Thoracic aorta endothelial cell (primary cell): ENCODE measurements around the gene ADGRG3. TPM values are rescaled to one million over a fixed set of nuclear protein-coding genes. Genes with fewer than 3 reads are reported as not detected.

Source experiments
- total RNA-seq: library from RNA; depleted of rRNA; stranded (reverse); fragments of >200 nt; gene quantifications from 2 replicates; pipeline ENCODE4 v1.2.3, GENCODE V29; 2012

ADGRG3 gene
- not detected in 2 replicates for total RNA-seq

GRCh38 chr16:57668263-57668571 lies at the start of gene ADGRG3:
TSS of gene ADGRG3 (plus strand) at chr16:57668306. CDS start at chr16:57668348, 42 bp downstream.

GRCh38 chr16:57628008-57628781 lies 39.9 kb upstream of the ADGRG3 start, which contains the start of gene ADGRG1:
TSS of gene ADGRG1 (plus strand) at chr16:57628630. CDS start at chr16:57650288, 21,658 bp downstream.

DNA sequence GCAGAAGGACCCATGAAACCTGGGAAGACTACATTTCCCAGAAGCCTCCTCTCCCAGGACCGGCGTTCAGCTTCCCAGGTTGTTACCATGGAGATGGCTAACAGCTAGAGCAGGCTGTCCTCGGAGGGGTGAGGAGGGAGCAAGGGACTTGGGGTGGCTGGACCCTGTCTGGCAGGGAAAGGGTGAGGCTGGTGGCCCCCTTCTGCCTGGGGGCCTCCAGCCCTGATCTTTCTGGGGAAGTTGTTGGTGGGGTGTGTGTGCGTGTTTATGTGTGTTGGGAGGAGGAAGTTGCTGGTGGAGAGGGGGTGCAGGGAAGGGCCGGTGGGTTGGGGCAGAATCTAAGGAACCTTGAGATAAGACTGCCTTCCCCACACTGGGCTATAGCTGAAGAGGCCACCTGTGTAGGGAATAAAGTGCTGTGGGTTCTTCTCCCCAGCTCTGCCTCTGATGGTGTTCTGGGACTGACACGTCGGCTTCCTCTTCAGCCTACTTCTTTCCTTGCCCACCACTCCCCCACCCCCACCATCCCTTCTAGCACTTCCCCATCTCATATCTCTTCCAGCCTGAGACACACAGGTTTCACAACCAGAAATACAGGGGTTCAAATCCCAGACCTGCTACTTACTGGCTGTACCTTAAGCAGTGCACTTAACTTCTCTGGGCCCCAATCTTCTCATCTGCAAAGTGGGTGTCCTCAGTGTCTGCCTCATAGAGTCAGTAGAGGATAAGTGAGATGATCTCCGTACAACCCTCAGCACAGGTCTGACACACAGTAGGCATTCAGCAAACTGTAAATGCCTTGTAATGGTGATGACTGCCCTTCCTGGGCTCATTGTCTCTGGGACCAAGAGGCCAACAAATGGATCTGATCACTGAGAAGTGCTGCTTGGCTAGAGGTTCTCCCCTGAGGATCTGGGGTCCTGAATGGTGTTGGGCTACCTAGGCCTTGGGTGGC lies 26.9 kb downstream of the ADGRG3 start, which contains the start of gene DRC7:
TSS of gene DRC7 (plus strand) at position 82 of the 955 bp plus-strand sequence. CDS start 3,144 bp downstream, outside the sequence.

DNA sequence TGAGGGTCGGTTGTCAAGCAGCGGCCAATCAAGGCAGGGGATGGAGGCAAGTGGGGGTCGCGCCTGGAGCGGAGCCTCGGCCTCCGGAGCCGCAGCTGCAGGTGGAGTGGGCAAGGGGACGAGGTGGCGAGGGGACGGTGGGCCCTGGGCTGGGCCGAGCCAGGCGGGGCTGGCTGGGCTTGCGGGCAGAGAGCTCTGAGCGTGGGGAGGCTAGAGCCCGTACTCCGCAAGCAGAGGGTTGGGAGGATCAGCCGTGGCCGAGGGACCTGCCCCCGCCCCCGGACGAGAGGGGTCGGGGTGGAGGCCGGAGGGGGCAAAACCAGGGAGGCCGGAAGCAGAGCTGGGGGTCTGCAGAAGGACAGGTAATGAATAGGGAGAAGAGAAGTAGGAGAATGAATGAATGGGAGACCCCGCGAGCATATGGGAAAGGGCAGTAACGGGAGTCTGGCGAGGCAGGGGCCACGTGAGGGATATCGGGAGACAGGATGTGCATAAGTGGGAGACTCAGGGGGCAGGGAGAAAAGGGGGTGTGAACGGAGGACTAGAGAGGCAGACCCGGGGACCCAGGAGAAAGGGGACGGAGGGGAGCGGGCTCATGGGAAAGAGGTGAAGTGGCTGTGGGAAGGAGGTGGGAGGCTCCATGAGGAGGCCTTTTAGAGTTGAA lies 67.8 kb downstream of the ADGRG3 start, which contains the start of gene KATNB1:
TSS of gene KATNB1 (plus strand) at position 16 of the 664 bp plus-strand sequence. CDS start 1,474 bp downstream, outside the sequence.

Other genes starting within 250 kb of the ADGRG3 start
- 74.7 and 80.6 TPM in 2 replicates for gene CIAPIN1, start 220.9 kb upstream of the ADGRG3 start, total RNA-seq
- gene COQ9, start 220.8 kb upstream of the ADGRG3 start, total RNA-seq: 35.9 and 45.7 TPM in 2 replicates
- gene POLR2C, start 205.6 kb upstream of the ADGRG3 start, total RNA-seq: 107 and 111 TPM in 2 replicates
- gene DOK4, start 181.8 kb upstream of the ADGRG3 start, total RNA-seq: 18.0 and 29.9 TPM in 2 replicates
- 7.2 and 8.8 TPM in 2 replicates for gene CCDC102A, start 131.7 kb upstream of the ADGRG3 start, total RNA-seq
- not detected in 2 replicates for gene ADGRG5, start 125.7 kb upstream of the ADGRG3 start, total RNA-seq
- 54.5 and 137 TPM in 2 replicates for gene ADGRG1, start 39.7 kb upstream of the ADGRG3 start, total RNA-seq
- 0.07 TPM in 1 of 2 replicates, not detected in the other for gene DRC7, start 26.5 kb downstream of the ADGRG3 start, total RNA-seq
- 25.7 and 29.9 TPM in 2 replicates for gene KATNB1, start 67.5 kb downstream of the ADGRG3 start, total RNA-seq
- gene KIFC3, start 134.2 kb downstream of the ADGRG3 start, total RNA-seq: 39.6 and 41.0 TPM in 2 replicates